HUES64 (cell line): ENCODE measurements around the gene SLC5A5.
A peak's percentile ranks its signal among the peaks of the same experiment; 100 is the strongest.
"Not testable (repeated sequence)": the region's sequence is repeated elsewhere in the genome, so short reads cannot be mapped to it uniquely, and the experiment has no call there.

Source experiments
- H3K27ac ChIP-seq: 2 replicates; pipeline ENCODE4 v1.7.0; 2013; ENCODE audit warnings: low read depth, low read length, inconsistent platforms
- H3K27me3 ChIP-seq: 2 replicates; pipeline ENCODE4 v1.6.1; 2013; ENCODE audit warnings: mild to moderate bottlenecking, low read length; ENCODE audit not compliant: insufficient read depth
- H3K36me3 ChIP-seq: 2 replicates; pipeline ENCODE4 v1.6.1; 2013; ENCODE audit warnings: mild to moderate bottlenecking, low read length; ENCODE audit not compliant: insufficient read depth
- H3K4me1 ChIP-seq: 2 replicates; pipeline ENCODE4 v1.6.1; 2013; ENCODE audit warnings: mild to moderate bottlenecking, low read length, moderate library complexity; ENCODE audit not compliant: insufficient read depth
- H3K4me3 ChIP-seq: 2 replicates; pipeline ENCODE4 v1.5.1; 2013; ENCODE audit warnings: mild to moderate bottlenecking, low read length, moderate library complexity
- H3K9ac ChIP-seq: 2 replicates; pipeline ENCODE4 v1.6.1; 2013; ENCODE audit warnings: mild to moderate bottlenecking, low read depth, low read length
- H3K9me3 ChIP-seq: 2 replicates; pipeline ENCODE4 v1.6.1; 2013; ENCODE audit warnings: low read depth, low read length; ENCODE audit not compliant: insufficient read depth
- WGBS: fragments of 150-250, 120-280 bp; methylation state at CpG from one replicate; pipeline ENCODE4 v1.1.7; 2013; ENCODE audit warnings: missing lambda C conversion rate; 5-methylcytosine and 5-hydroxymethylcytosine counted together

SLC5A5 gene

GRCh38 chr19:17909003-17909732, 37.4 kb downstream of the SLC5A5 start:
- Histone ChIP-seq H3K4me3 (no peak overlapping the region), H3K27ac (peak overlapping the region; percentile 37; the same call in 1 of the 2 replicates), H3K9me3 (peaks cover 9% of the 10 kb centered on the region), H3K4me1 (no peaks in the 10 kb centered on the region), H3K36me3 (no peaks in the 10 kb centered on the region), H3K9ac (no peak overlapping the region), H3K27me3 (no peaks in the 10 kb centered on the region)
- 61% methylated on average over 7 of the region's 7 CpGs for WGBS

- Histone ChIP-seq H3K36me3 (no peaks in the 10 kb centered on the region), H3K27me3 (no peaks in the 10 kb centered on the region), H3K27ac (no peak overlapping the region), H3K4me3 (no peak overlapping the region), H3K4me1 (no peaks in the 10 kb centered on the region), H3K9me3 (peaks cover 9% of the 10 kb centered on the region), H3K9ac (no peak overlapping the region)
- WGBS = 94% methylated on average over 10 of the region's 11 CpGs
Measured at GRCh38 chr19:17910791-17911360, 39.1 kb downstream of the SLC5A5 start.

GRCh38 chr19:17915940-17916593, 44.3 kb downstream of the SLC5A5 start:
- WGBS = 89% methylated on average over 6 of the region's 6 CpGs
- Histone ChIP-seq H3K9ac (no peak overlapping the region), H3K9me3 (peaks cover 7% of the 10 kb centered on the region), H3K27me3 (no peaks in the 10 kb centered on the region), H3K4me3 (no peak overlapping the region), H3K4me1 (no peaks in the 10 kb centered on the region), H3K27ac (no peak overlapping the region), H3K36me3 (no peaks in the 10 kb centered on the region)

GRCh38 chr19:17918151-17918550, 46.4 kb downstream of the SLC5A5 start:
- 97% methylated on average over 24 of the region's 30 CpGs for WGBS
- not testable (repeated sequence) for H3K27me3 ChIP-seq, H3K36me3 ChIP-seq, H3K27ac ChIP-seq, H3K9me3 ChIP-seq, H3K9ac ChIP-seq, H3K4me3 ChIP-seq, H3K4me1 ChIP-seq

GRCh38 chr19:17919122-17919521, 47.4 kb downstream of the SLC5A5 start:
- WGBS = no CpG with 5 or more reads among the region's 5 CpGs
- H3K36me3 ChIP-seq, H3K27ac ChIP-seq, H3K4me1 ChIP-seq, H3K9ac ChIP-seq, H3K27me3 ChIP-seq, H3K9me3 ChIP-seq, H3K4me3 ChIP-seq: not testable (repeated sequence)

GRCh38 chr19:17920527-17920926, 48.8 kb downstream of the SLC5A5 start:
- peaks cover 7% of the 10 kb centered on the region for H3K9me3 ChIP-seq
- no peaks in the 10 kb centered on the region for H3K36me3 ChIP-seq
- H3K9ac ChIP-seq = no peak overlapping the region
- H3K27ac ChIP-seq = no peak overlapping the region
- no peak overlapping the region for H3K4me3 ChIP-seq
- no peaks in the 10 kb centered on the region for H3K4me1 ChIP-seq
- H3K27me3 ChIP-seq = no peaks in the 10 kb centered on the region

GRCh38 chr19:17922138-17922537, 50.4 kb downstream of the SLC5A5 start:
- Histone ChIP-seq H3K4me1 (no peaks in the 10 kb centered on the region), H3K27ac (no peak overlapping the region), H3K9ac (no peak overlapping the region), H3K36me3 (no peaks in the 10 kb centered on the region), H3K4me3 (no peak overlapping the region), H3K9me3 (peaks cover 3% of the 10 kb centered on the region; the same call in 1 of the 2 replicates), H3K27me3 (no peaks in the 10 kb centered on the region)
- WGBS = 92% methylated on average over 3 of the region's 3 CpGs

GRCh38 chr19:17926044-17926443, 54.3 kb downstream of the SLC5A5 start:
- Histone ChIP-seq H3K36me3 (no peaks in the 10 kb centered on the region), H3K27ac (no peak overlapping the region), H3K4me3 (no peak overlapping the region), H3K9ac (no peak overlapping the region), H3K27me3 (no peaks in the 10 kb centered on the region), H3K9me3 (no peaks in the 10 kb centered on the region), H3K4me1 (no peaks in the 10 kb centered on the region)
- WGBS = 86% methylated on average over 4 of the region's 4 CpGs

GRCh38 chr19:17929056-17929455, 57.3 kb downstream of the SLC5A5 start:
- Histone ChIP-seq H3K4me3 (no peak overlapping the region), H3K27me3 (no peaks in the 10 kb centered on the region), H3K27ac (no peak overlapping the region), H3K9ac (no peak overlapping the region), H3K4me1 (peaks cover 10% of the 10 kb centered on the region), H3K36me3 (no peaks in the 10 kb centered on the region), H3K9me3 (no peaks in the 10 kb centered on the region)
- 87% methylated on average over 4 of the region's 4 CpGs for WGBS

GRCh38 chr19:17931532-17932191, 59.9 kb downstream of the SLC5A5 start:
- H3K9ac ChIP-seq = 0 out of 2 replicates have a peak overlapping the region, but pooled peaks have one; percentile 93
- WGBS = 23% methylated on average over 14 of the region's 14 CpGs

More at GRCh38 chr19:17931532-17932191, 59.9 kb downstream of the SLC5A5 start:
- Histone ChIP-seq H3K27ac (peak overlapping the region; percentile 96), H3K4me1 (peaks cover 10% of the 10 kb centered on the region), H3K4me3 (peak overlapping the region; percentile 93), H3K9me3 (no peaks in the 10 kb centered on the region), H3K27me3 (no peaks in the 10 kb centered on the region), H3K36me3 (peaks cover 5% of the 10 kb centered on the region; the same call in 1 of the 2 replicates)
